CD4-positive, alpha-beta T cell treated with Interleukin-6 for 4 hours (primary cell): ENCODE data around the gene PLB1.

Experiments
- DNase-seq: peaks from one replicate; pipeline ENCODE4 v3.0.0-alpha.2; 2020; ENCODE audit warnings: mixed read lengths

Gene PLB1

GRCh38 chr2:28506112-28506910, 10.5 kb downstream of the PLB1 start:
- DNase-seq = no peak

- DNase-seq = peak; percentile 19
These were observed 12.2 kb downstream of the PLB1 start for GRCh38 chr2:28507796-28508764.

- DNase-seq = no peak
These were observed 13.5 kb downstream of the PLB1 start for GRCh38 chr2:28509361-28509760.

GRCh38 chr2:28510184-28510583, 14.3 kb downstream of the PLB1 start:
- DNase-seq = no peak

GRCh38 chr2:28511871-28512606, 16.2 kb downstream of the PLB1 start:
- no peak for DNase-seq

GRCh38 chr2:28512607-28512965, 16.7 kb downstream of the PLB1 start:
- no peak for DNase-seq

GRCh38 chr2:28513097-28513496, 17.2 kb downstream of the PLB1 start:
- DNase-seq = no peak

- DNase-seq = no peak
These were observed 19.4 kb downstream of the PLB1 start for GRCh38 chr2:28515176-28515751.

- DNase-seq = no peak
These were observed 20.6 kb downstream of the PLB1 start for GRCh38 chr2:28516430-28516829.

- no peak for DNase-seq
These were observed 21.1 kb downstream of the PLB1 start for GRCh38 chr2:28516950-28517349.

GRCh38 chr2:28521663-28522062, 25.8 kb downstream of the PLB1 start:
- DNase-seq = no peak

GRCh38 chr2:28522481-28522880, 26.6 kb downstream of the PLB1 start:
- DNase-seq = no peak

GRCh38 chr2:28523902-28524301, 28.0 kb downstream of the PLB1 start:
- no peak for DNase-seq

GRCh38 chr2:28525481-28525880, 29.6 kb downstream of the PLB1 start:
- DNase-seq = no peak

GRCh38 chr2:28526527-28527132, 30.8 kb downstream of the PLB1 start:
- no peak for DNase-seq

- no peak for DNase-seq
These were observed 31.3 kb downstream of the PLB1 start for GRCh38 chr2:28527196-28527595.

- DNase-seq = no peak
These were observed 32.3 kb downstream of the PLB1 start for GRCh38 chr2:28528206-28528605.

- no peak for DNase-seq
These were observed 34.9 kb downstream of the PLB1 start for GRCh38 chr2:28530782-28531181.

GRCh38 chr2:28532399-28532798, 36.5 kb downstream of the PLB1 start:
- no peak for DNase-seq

GRCh38 chr2:28533044-28533680, 37.3 kb downstream of the PLB1 start:
- DNase-seq = no peak

- DNase-seq = no peak
These were observed 39.0 kb downstream of the PLB1 start for GRCh38 chr2:28534817-28535216.

- DNase-seq = no peak
These were observed 42.3 kb downstream of the PLB1 start for GRCh38 chr2:28538134-28538533.
